NCI-H1694 (cell line): ENCODE data around the gene NCAPD3.

Source experiments
- DNase-seq: peaks from one replicate; lab custom pipeline; 2025; lab: John Stamatoyannopoulos, UW

The NCAPD3 gene

GRCh38 chr11:134158023-134158422 lies 65.7 kb downstream of the NCAPD3 start:
- no peak for DNase-seq

- no peak for DNase-seq
Observed at GRCh38 chr11:134157451-134157850, 66.3 kb downstream of the NCAPD3 start.

GRCh38 chr11:134155946-134156865 lies 67.6 kb downstream of the NCAPD3 start:
- DNase-seq = no peak

GRCh38 chr11:134155456-134155855 lies 68.3 kb downstream of the NCAPD3 start:
- no peak for DNase-seq

- no peak for DNase-seq
Observed at GRCh38 chr11:134154441-134154840, 69.3 kb downstream of the NCAPD3 start.

- no peak for DNase-seq
Observed at GRCh38 chr11:134153147-134153905, 70.4 kb downstream of the NCAPD3 start.

GRCh38 chr11:134152696-134153095 lies 71.1 kb downstream of the NCAPD3 start:
- DNase-seq = no peak

GRCh38 chr11:134151083-134151747 lies 72.6 kb downstream of the NCAPD3 start:
- no peak for DNase-seq

- no peak for DNase-seq
Observed at GRCh38 chr11:134150195-134150903, 73.4 kb downstream of the NCAPD3 start.

- no peak for DNase-seq
Observed at GRCh38 chr11:134149371-134149770, 74.4 kb downstream of the NCAPD3 start.

GRCh38 chr11:134146598-134146997 lies 77.2 kb downstream of the NCAPD3 start:
- DNase-seq = no peak

GRCh38 chr11:134145715-134146114 lies 78.1 kb downstream of the NCAPD3 start:
- no peak for DNase-seq

- DNase-seq = no peak
Observed at GRCh38 chr11:134144744-134145143, 79.0 kb downstream of the NCAPD3 start.

GRCh38 chr11:134143801-134144200 lies 80.0 kb downstream of the NCAPD3 start:
- no peak for DNase-seq

GRCh38 chr11:134142536-134142935 lies 81.2 kb downstream of the NCAPD3 start:
- DNase-seq = no peak

GRCh38 chr11:134140961-134141490 lies 82.7 kb downstream of the NCAPD3 start:
- no peak for DNase-seq

- peak; percentile 47 for DNase-seq
Observed at GRCh38 chr11:134139873-134140331, 83.9 kb downstream of the NCAPD3 start.

GRCh38 chr11:134139303-134139872 lies 84.4 kb downstream of the NCAPD3 start:
- DNase-seq = no peak

- no peak for DNase-seq
Observed at GRCh38 chr11:134138376-134138775, 85.4 kb downstream of the NCAPD3 start.

- DNase-seq = no peak
Observed at GRCh38 chr11:134134167-134134566, 89.6 kb downstream of the NCAPD3 start.

GRCh38 chr11:134132808-134133207 lies 91.0 kb downstream of the NCAPD3 start:
- DNase-seq = no peak
